K562 (cell line): ENCODE data around the gene CELSR3. TPM values are rescaled to one million over a fixed set of nuclear protein-coding genes. Genes with fewer than 3 reads are reported as not detected.

Source experiments
- ATAC-seq: fragments of 200-7000 bp; cut with Tn5 transposase; 3 replicates; pipeline ENCODE4 v1.9.1; 2020; ENCODE audit warnings: moderate library complexity
- BruUV-seq: library from RNA; stranded (reverse); fragments of 400-500 nt; replicated peaks from 2 replicates; lab custom pipeline; 2021; lab: Mats Ljungman, UMichigan
- CTCF ChIA-PET: fragments of 300-600 bp; formaldehyde crosslinking; extraction: SDS; loops from one replicate; lab custom pipeline; 2021; ENCODE audit warnings: low intra/inter-chr PET ratio; lab: Yijun Ruan, JAX
- POLR2A ChIA-PET: fragments of 300-600, 350-650 bp; sonication (Branson Sonifier 250); formaldehyde crosslinking; extraction: SDS; loops from one replicate; lab custom pipeline; 2021; ENCODE audit warnings: antibody characterized with exemption, inconsistent platforms; lab: Yijun Ruan, JAX
- DNase-seq, 4 experiments: peaks; one replicate each; pipeline versions ENCODE4 v3.0.0 to v3.0.0-alpha.2; 2011 to 2018; ENCODE audit warnings: low spot score in 3 of 4, mixed read lengths in 3 of 4; ENCODE audit errors: extremely low read depth in 1 of 4
- FAIRE-seq: peaks from 2 replicates; lab custom pipeline; 2011; peaks lifted over from hg19 to GRCh38; lab: Jason Lieb, UNC
- H2AFZ ChIP-seq: 2 replicates; pipeline ENCODE4 v1.6.0; 2011; ENCODE audit warnings: low read depth, low read length, control low read depth, inconsistent platforms
- H3K27ac ChIP-seq: fragments of 200-600 bp; 3 replicates; pipeline ENCODE4 v1.8.0; 2011; ENCODE audit warnings: low read depth, mild to moderate bottlenecking, control low read depth, inconsistent platforms, low read length, moderate library complexity, mixed read lengths; ENCODE audit errors: extremely low read depth
- H3K27me3 ChIP-seq, 2 experiments: fragments of 300-600 bp in 1 of 2; 2 replicates in 1 of 2; 3 replicates in 1 of 2; pipeline versions ENCODE4 v1.6.0 to v1.8.0; 2011; ENCODE audit warnings: inconsistent platforms in 2 of 2, low read length in 2 of 2, mild to moderate bottlenecking in 1 of 2, mixed read lengths in 1 of 2, moderate library complexity in 1 of 2; ENCODE audit not compliant: control insufficient read depth in 2 of 2, insufficient read depth in 2 of 2
- H3K36me3 ChIP-seq: fragments of 300-600 bp; 3 replicates; pipeline ENCODE4 v1.8.0; 2011; ENCODE audit warnings: mild to moderate bottlenecking, low read length, inconsistent platforms; ENCODE audit not compliant: control insufficient read depth, insufficient read depth
- H3K4me1 ChIP-seq, 2 experiments: fragments of 200-600 bp in 1 of 2; replicated peaks in 1 of 2; 2 replicates in 1 of 2; 3 replicates in 1 of 2; pipeline versions ENCODE4 v1.5.1 to v1.8.0; 2011; ENCODE audit warnings: inconsistent platforms in 2 of 2, low read length in 2 of 2, mild to moderate bottlenecking in 1 of 2, mixed read lengths in 1 of 2, moderate library complexity in 1 of 2; ENCODE audit not compliant: control insufficient read depth in 2 of 2, insufficient read depth in 2 of 2
- H3K4me2 ChIP-seq: 2 replicates; pipeline ENCODE4 v1.6.1; 2011; ENCODE audit warnings: low read length, control low read depth, inconsistent platforms, mixed read lengths; ENCODE audit not compliant: insufficient read depth
- H3K4me3 ChIP-seq: fragments of 200-600 bp; sonication (generic), shearing (Covaris generic); 2 replicates; pipeline ENCODE4 v1.5.1; 2016; ENCODE audit warnings: control low read depth, inconsistent platforms
- H3K79me2 ChIP-seq: fragments of 200-600 bp; 3 replicates; pipeline ENCODE4 v1.8.0; 2011; ENCODE audit warnings: low read length, inconsistent platforms; ENCODE audit not compliant: control insufficient read depth, insufficient read depth
- H3K9ac ChIP-seq, 2 experiments: 2 replicates each; pipeline versions ENCODE4 v1.6.0 to v1.6.1; 2011; ENCODE audit warnings: low read depth in 2 of 2, low read length in 2 of 2, control low read depth in 1 of 2, inconsistent platforms in 1 of 2, mild to moderate bottlenecking in 1 of 2, mixed read lengths in 1 of 2; ENCODE audit not compliant: insufficient read depth in 1 of 2
- H3K9me1 ChIP-seq: one replicate; pipeline ENCODE4 v1.6.0; 2011; ENCODE audit warnings: inconsistent platforms, mild to moderate bottlenecking, low read length, moderate library complexity; ENCODE audit not compliant: control insufficient read depth, insufficient read depth
- H3K9me3 ChIP-seq: replicated peaks from 2 replicates; pipeline ENCODE4 v1.5.1; 2011; ENCODE audit warnings: low read depth, low read length, inconsistent platforms; ENCODE audit not compliant: control insufficient read depth, insufficient read depth
- H4K20me1 ChIP-seq: replicated peaks from 2 replicates; pipeline ENCODE4 v1.6.1; 2011; ENCODE audit warnings: low read length, inconsistent platforms, mixed read lengths; ENCODE audit not compliant: control insufficient read depth, insufficient read depth
- GTF3C2 ChIP-seq: IDR thresholded peaks from 3 replicates; pipeline ENCODE4 v1.6.1; 2011; ENCODE audit warnings: borderline replicate concordance, mild to moderate bottlenecking, moderate library complexity; ENCODE audit not compliant: insufficient read length; ENCODE audit errors: extremely low read depth
- LEF1 ChIP-seq: fragments of 450-650 bp; IDR thresholded peaks from 2 replicates; pipeline ENCODE4 v1.6.1; 2016; ENCODE audit warnings: mild to moderate bottlenecking
- PTTG1 ChIP-seq: fragments of 450-650 bp; IDR thresholded peaks from 2 replicates; pipeline ENCODE4 v1.6.1; 2016; ENCODE audit warnings: low read depth, mild to moderate bottlenecking, missing genetic modification characterization, missing compliant biosample characterization
- RBM14 ChIP-seq: fragments of 200-400 bp; formaldehyde crosslinking; IDR thresholded peaks from 2 replicates; pipeline ENCODE4 v1.6.1; 2018; ENCODE audit warnings: low read depth, mild to moderate bottlenecking, low read length, moderate library complexity, borderline replicate concordance; ENCODE audit not compliant: insufficient read depth
- SAFB ChIP-seq: fragments of 200-400 bp; formaldehyde crosslinking; IDR thresholded peaks from 2 replicates; pipeline ENCODE4 v1.6.1; 2017; ENCODE audit warnings: low read depth, low read length, borderline replicate concordance
- SMAD2 ChIP-seq: fragments of 150-350 bp; IDR thresholded peaks from 2 replicates; pipeline ENCODE4 v1.6.1; 2014; ENCODE audit warnings: low read depth, mild to moderate bottlenecking, low read length
- TEAD2 ChIP-seq: fragments of 450-650 bp; IDR thresholded peaks from 2 replicates; pipeline ENCODE4 v1.6.1; 2016; ENCODE audit warnings: missing genetic modification characterization, control low read depth, missing compliant biosample characterization
- U2AF2 ChIP-seq: fragments of 200-400 bp; formaldehyde crosslinking; optimal IDR thresholded peaks from 2 replicates; pipeline ENCODE3; 2017; ENCODE audit warnings: low read depth, mild to moderate bottlenecking, low read length
- ZNF41 ChIP-seq: fragments of 250-450 bp; sonication (Bioruptor Pico); conservative IDR thresholded peaks from 2 replicates; pipeline ENCODE4 v1.4.0; 2020; ENCODE audit warnings: mild to moderate bottlenecking
- ZNF561 ChIP-seq: fragments of 450-650 bp; formaldehyde crosslinking; conservative IDR thresholded peaks from 2 replicates; pipeline ENCODE4 v1.4.0; 2020; ENCODE audit warnings: mild to moderate bottlenecking, moderate library complexity
- WGBS: fragments of 100-300 bp; shearing (Covaris generic); methylation state at CpG from one replicate; pipeline ENCODE4 v1.1.6; 2016; ENCODE audit warnings: low coverage, mixed read lengths; ENCODE audit not compliant: insufficient coverage; ENCODE audit errors: missing lambda C conversion rate; 5-methylcytosine and 5-hydroxymethylcytosine counted together
- in situ Hi-C: fragments of 300-500 bp; cut with MboI; formaldehyde crosslinking; loops from 4 replicates; pipeline ENCODE4 v1.15.0; 2018; ENCODE audit warnings: inconsistent platforms, mixed read lengths
- intact Hi-C: fragments of 100-400 bp; cut with micrococcal nuclease; formaldehyde crosslinking; loops from 2 replicates; pipeline ENCODE4 v1.14.2; 2022
- polyA plus RNA-seq, 8 experiments: library from polyadenylated mRNA; depleted of rRNA in 4 of 8; stranded (reverse) in 5 of 8; unstranded in 3 of 8; fragments of >200 nt; fragmentation: Nextera tagmentation in 2 of 8; fragmentation: Illumina TruSeq in 1 of 8; extraction: Ambion mirVana in 2 of 8; extraction: Trizol in 1 of 8; gene quantifications; 2 replicates each; pipeline versions ENCODE4 v1.2.1 to v1.2.3, GENCODE V29; 2011 to 2014; ENCODE audit warnings: inconsistent platforms in 1 of 8, missing spikeins in 1 of 8
- total RNA-seq, 7 experiments: library from RNA; depleted of rRNA in 6 of 7; stranded (reverse); fragments of >200 nt in 6 of 7; fragmentation: Illumina TruSeq in 2 of 7; extraction: Trizol in 2 of 7; gene quantifications; 2 replicates each; pipeline versions ENCODE4 v1.2.1 to v1.2.3, GENCODE V29; 2011 to 2021; ENCODE audit warnings: low replicate concordance in 1 of 7
- TF ChIP-seq, protein P1 (sequence below): fragments of 450-650 bp; IDR thresholded peaks from 2 replicates; pipeline ENCODE4 v1.6.1; 2016; ENCODE audit warnings: mild to moderate bottlenecking

CELSR3 gene
- total and polyA plus RNA-seq, 9 of the 15 experiments (the other 6 are each of a cell fraction or from before 2014, with no cell fraction given): 0.10 to 2.7 (median 0.76) TPM

DNA sequence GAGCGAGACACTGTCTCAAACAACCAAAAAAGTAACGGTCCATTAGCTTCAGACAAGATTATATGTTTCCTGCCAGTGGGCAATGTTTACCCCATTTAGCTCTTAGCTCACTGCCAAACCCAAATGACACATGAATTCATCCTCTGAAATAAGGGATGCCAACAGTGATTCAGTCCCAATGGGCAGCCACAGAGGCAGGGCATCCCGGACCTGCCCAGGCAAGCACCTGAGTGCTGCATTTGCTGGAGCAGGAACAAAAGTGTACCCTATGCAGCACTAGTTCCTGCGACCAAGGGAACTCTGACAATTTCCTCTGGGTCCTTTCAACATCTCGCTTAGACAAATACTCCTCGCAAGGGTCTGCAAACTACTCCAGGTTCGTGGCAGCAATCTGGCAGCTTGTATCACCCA lies 46.4 kb upstream of the CELSR3 start:
- no TSS peak for BruUV-seq

More for the DNA sequence above, 46.4 kb upstream of the CELSR3 start:
- H3K27me3 ChIP-seq: no peaks in the 10 kb centered on the region
- peaks cover 6% of the 10 kb centered on the region; the same call in 1 of the 2 replicates for H4K20me1 ChIP-seq
- no peak overlapping the region for H2AFZ ChIP-seq
- intact Hi-C loops: no loop called here
- FAIRE-seq (no peak), DNase-seq (no peak), ATAC-seq (no peak)
- H3K27ac ChIP-seq: no peak overlapping the region
- WGBS: 92% methylated on average over 7 of the region's 7 CpGs
- H3K4me1 ChIP-seq: no peaks in the 10 kb centered on the region; a peak in 1 of 5 replicates
- ChIA-PET POLR2A (interaction anchor here (1.1 kb wide), 1 partner anchor 11 kb away, joined by 3 read pairs; no protein-coding TSS in a partner anchor), CTCF (no interaction called here)
- peaks cover 87% of the 10 kb centered on the region for H3K79me2 ChIP-seq
- in situ Hi-C loops: no loop called here
- TF ChIP-seq RBM14: no peak
- no peak for TF ChIP-seq LEF1
- no peak for TF ChIP-seq ZNF41 (CRISPR knock-in tag)
- TF ChIP-seq ZNF561: no peak
- TF ChIP-seq U2AF2: no peak
- no peak for TF ChIP-seq TEAD2 (tag)
- no peak for TF ChIP-seq SAFB
- TF ChIP-seq SMAD2: no peak
- TF ChIP-seq GTF3C2: no peak
- TF ChIP-seq PTTG1 (tag): no peak
- TF ChIP-seq, protein P1, sequence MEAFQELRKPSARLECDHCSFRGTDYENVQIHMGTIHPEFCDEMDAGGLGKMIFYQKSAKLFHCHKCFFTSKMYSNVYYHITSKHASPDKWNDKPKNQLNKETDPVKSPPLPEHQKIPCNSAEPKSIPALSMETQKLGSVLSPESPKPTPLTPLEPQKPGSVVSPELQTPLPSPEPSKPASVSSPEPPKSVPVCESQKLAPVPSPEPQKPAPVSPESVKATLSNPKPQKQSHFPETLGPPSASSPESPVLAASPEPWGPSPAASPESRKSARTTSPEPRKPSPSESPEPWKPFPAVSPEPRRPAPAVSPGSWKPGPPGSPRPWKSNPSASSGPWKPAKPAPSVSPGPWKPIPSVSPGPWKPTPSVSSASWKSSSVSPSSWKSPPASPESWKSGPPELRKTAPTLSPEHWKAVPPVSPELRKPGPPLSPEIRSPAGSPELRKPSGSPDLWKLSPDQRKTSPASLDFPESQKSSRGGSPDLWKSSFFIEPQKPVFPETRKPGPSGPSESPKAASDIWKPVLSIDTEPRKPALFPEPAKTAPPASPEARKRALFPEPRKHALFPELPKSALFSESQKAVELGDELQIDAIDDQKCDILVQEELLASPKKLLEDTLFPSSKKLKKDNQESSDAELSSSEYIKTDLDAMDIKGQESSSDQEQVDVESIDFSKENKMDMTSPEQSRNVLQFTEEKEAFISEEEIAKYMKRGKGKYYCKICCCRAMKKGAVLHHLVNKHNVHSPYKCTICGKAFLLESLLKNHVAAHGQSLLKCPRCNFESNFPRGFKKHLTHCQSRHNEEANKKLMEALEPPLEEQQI: no peak
- no peak overlapping the region for H3K4me3 ChIP-seq
- no peak overlapping the region for H3K4me2 ChIP-seq
- H3K36me3 ChIP-seq: peaks cover 60% of the 10 kb centered on the region; the same call in 2 of the 3 replicates
- no peaks in the 10 kb centered on the region for H3K9me3 ChIP-seq
- no peak overlapping the region; a peak in 1 of 4 replicates for H3K9ac ChIP-seq
- H3K9me1 ChIP-seq: no peaks in the 10 kb centered on the region
